HG02642 (cell line): ENCODE data around the gene OR8B12.
"Not testable (repeated sequence)": the region's sequence is repeated elsewhere in the genome, so short reads cannot be mapped to it uniquely, and the experiment has no call there.

Experiments
- ATAC-seq: cut with Tn5 transposase; IDR thresholded peaks from one replicate; pipeline ENCODE4 v1.9.1; 2021; ENCODE audit warnings: mild to moderate bottlenecking; ENCODE audit not compliant: unreplicated experiment, poor library complexity

OR8B12 gene

GRCh38 chr11:124534051-124534450 lies 9.4 kb downstream of the OR8B12 start:
- ATAC-seq, result no peak

- ATAC-seq, result no peak
Measured at GRCh38 chr11:124533626-124534025, 9.8 kb downstream of the OR8B12 start.

GRCh38 chr11:124520550-124520854 lies 23.0 kb downstream of the OR8B12 start:
- no peak for ATAC-seq

- no peak for ATAC-seq
Measured at GRCh38 chr11:124519850-124520549, 23.5 kb downstream of the OR8B12 start.

GRCh38 chr11:124518989-124519451 lies 24.4 kb downstream of the OR8B12 start:
- no peak for ATAC-seq

- ATAC-seq, result no peak
Measured at GRCh38 chr11:124517314-124517713, 26.1 kb downstream of the OR8B12 start.

GRCh38 chr11:124514675-124515074 lies 28.8 kb downstream of the OR8B12 start:
- ATAC-seq, result not testable (repeated sequence)

- no peak for ATAC-seq
Measured at GRCh38 chr11:124514131-124514530, 29.3 kb downstream of the OR8B12 start.

GRCh38 chr11:124511745-124512144 lies 31.7 kb downstream of the OR8B12 start:
- no peak for ATAC-seq

- ATAC-seq, result no peak
Measured at GRCh38 chr11:124510279-124510678, 33.2 kb downstream of the OR8B12 start.

- ATAC-seq, result no peak
Measured at GRCh38 chr11:124499711-124500110, 43.7 kb downstream of the OR8B12 start.

GRCh38 chr11:124493016-124493655 lies 50.3 kb downstream of the OR8B12 start:
- ATAC-seq, result no peak
